Ectodermal cell (in vitro differentiated cells): ENCODE data around the gene RTTN.
"Not testable (repeated sequence)": the region's sequence is repeated elsewhere in the genome, so short reads cannot be mapped to it uniquely, and the experiment has no call there.

ENCODE experiments used
- H3K27ac ChIP-seq: 2 replicates; pipeline ENCODE4 v1.7.0; 2013; ENCODE audit warnings: mild to moderate bottlenecking, low read depth, low read length; ENCODE audit not compliant: insufficient read depth, poor library complexity, severe bottlenecking
- H3K27me3 ChIP-seq: 2 replicates; pipeline ENCODE4 v1.7.0; 2013; ENCODE audit warnings: mild to moderate bottlenecking, low read length; ENCODE audit not compliant: insufficient read depth, control insufficient read depth, poor library complexity, severe bottlenecking
- H3K36me3 ChIP-seq: one replicate; pipeline ENCODE4 v1.7.0; 2013; ENCODE audit warnings: low read length; ENCODE audit not compliant: control insufficient read depth, insufficient read depth
- H3K4me1 ChIP-seq: one replicate; pipeline ENCODE4 v1.7.0; 2013; ENCODE audit warnings: low read length; ENCODE audit not compliant: control insufficient read depth, insufficient read depth
- H3K4me3 ChIP-seq: 2 replicates; pipeline ENCODE4 v1.7.0; 2013; ENCODE audit warnings: low read depth, low read length, control low read depth; ENCODE audit not compliant: insufficient read depth
- H3K9me3 ChIP-seq: 2 replicates; pipeline ENCODE4 v1.7.0; 2013; ENCODE audit warnings: mild to moderate bottlenecking, low read length, moderate library complexity; ENCODE audit not compliant: control insufficient read depth
- WGBS, 2 experiments: methylation state at CpG; one replicate each; pipeline ENCODE4 v1.1.7; 2013; ENCODE audit warnings: missing lambda C conversion rate in 2 of 2; 5-methylcytosine and 5-hydroxymethylcytosine counted together

Gene RTTN

GRCh38 chr18:69975294-69975693 lies 230.2 kb downstream of the RTTN start:
- H3K9me3 ChIP-seq, H3K4me3 ChIP-seq, H3K27ac ChIP-seq, H3K27me3 ChIP-seq, H3K36me3 ChIP-seq, H3K4me1 ChIP-seq: not testable (repeated sequence)
- WGBS, 2 experiments, result 95% methylated on average over 4 of the region's 4 CpGs

DNA sequence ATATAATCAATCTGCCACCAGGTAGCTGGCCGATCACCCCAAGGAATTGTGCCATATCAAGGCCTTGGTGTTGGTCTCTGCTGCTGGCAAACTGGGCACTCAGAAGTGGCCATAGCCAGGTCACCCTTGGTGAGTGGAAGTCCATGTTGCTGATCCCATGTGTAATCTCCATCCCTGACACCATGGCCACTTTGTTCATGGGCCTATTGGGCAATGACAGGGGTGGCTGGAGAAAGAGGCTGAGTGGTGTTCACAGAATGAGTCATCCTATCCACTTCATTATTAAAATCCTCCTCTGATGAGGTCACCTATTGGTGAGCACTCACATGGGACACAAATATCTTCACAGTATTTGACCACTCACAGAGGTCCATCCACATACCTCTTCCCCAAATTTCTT lies 231.1 kb downstream of the RTTN start:
- no peaks in the 10 kb centered on the region for H3K4me1 ChIP-seq
- no peak overlapping the region for H3K4me3 ChIP-seq
- H3K9me3 ChIP-seq, result no peaks in the 10 kb centered on the region
- WGBS, 2 experiments, result 88 to 100% methylated on average over 1 of the region's 1 CpG
- H3K27ac ChIP-seq, result no peak overlapping the region
- H3K36me3 ChIP-seq, result no peaks in the 10 kb centered on the region
- H3K27me3 ChIP-seq, result no peaks in the 10 kb centered on the region

DNA sequence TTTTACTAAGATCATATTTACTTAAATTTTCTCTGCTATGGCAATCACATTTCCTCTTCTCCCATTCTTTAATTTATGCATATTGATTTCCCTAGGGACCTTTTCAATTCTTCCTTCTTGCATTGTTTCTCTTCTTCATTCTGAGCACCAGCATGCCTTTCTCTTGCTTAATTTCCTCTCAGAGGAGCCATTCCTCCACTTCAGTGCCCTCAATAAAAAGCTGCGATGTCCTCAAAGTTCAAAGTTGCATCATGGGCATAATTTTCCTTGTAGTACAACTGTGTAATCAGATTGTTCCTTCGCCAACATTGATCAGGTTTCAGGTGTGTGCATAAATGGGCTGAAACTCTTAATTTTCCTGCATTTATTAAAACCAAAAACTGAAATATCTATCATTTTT lies 236.0 kb downstream of the RTTN start:
- Histone ChIP-seq H3K27ac (no peak overlapping the region), H3K36me3 (no peaks in the 10 kb centered on the region), H3K4me3 (no peak overlapping the region), H3K4me1 (no peaks in the 10 kb centered on the region), H3K9me3 (no peaks in the 10 kb centered on the region), H3K27me3 (no peaks in the 10 kb centered on the region)
- WGBS, 2 experiments, result 96 to 98% methylated on average over 2 of the region's 2 CpGs

GRCh38 chr18:69968039-69968438 lies 237.4 kb downstream of the RTTN start:
- no peaks in the 10 kb centered on the region for H3K36me3 ChIP-seq
- H3K27me3 ChIP-seq, result no peaks in the 10 kb centered on the region
- no peaks in the 10 kb centered on the region for H3K9me3 ChIP-seq
- no peak overlapping the region for H3K4me3 ChIP-seq
- no peaks in the 10 kb centered on the region for H3K4me1 ChIP-seq
- WGBS, 2 experiments, result 83 to 85% methylated on average over 8 of the region's 8 CpGs
- H3K27ac ChIP-seq, result no peak overlapping the region

GRCh38 chr18:69963196-69963595 lies 242.3 kb downstream of the RTTN start:
- H3K36me3 ChIP-seq, result no peaks in the 10 kb centered on the region
- no peaks in the 10 kb centered on the region for H3K4me1 ChIP-seq
- no peak overlapping the region for H3K4me3 ChIP-seq
- H3K9me3 ChIP-seq, result no peaks in the 10 kb centered on the region
- no peak overlapping the region for H3K27ac ChIP-seq
- 93 to 95% methylated on average over 4 of the region's 4 CpGs for WGBS, 2 experiments
- no peaks in the 10 kb centered on the region for H3K27me3 ChIP-seq

DNA sequence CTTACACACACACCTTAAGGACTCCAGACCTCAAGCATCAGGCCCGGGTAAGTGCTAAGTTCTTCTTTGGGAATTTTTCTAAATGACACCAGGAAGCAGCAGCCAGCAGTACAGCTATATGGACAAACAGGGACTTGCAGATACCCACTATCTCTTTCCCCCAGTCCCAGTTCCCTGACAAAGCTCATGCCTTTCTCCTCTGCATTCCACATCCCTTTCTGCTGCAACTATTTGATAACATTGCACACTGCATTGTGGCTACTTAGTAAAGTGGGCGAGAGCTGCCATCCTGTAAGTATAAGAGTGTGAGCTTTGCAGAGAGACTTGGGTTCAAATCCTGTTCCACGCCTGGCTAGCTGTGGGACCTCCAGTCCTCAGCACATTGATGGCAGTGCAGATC lies 243.8 kb downstream of the RTTN start:
- WGBS, 2 experiments, result 92 to 94% methylated on average over 3 of the region's 3 CpGs
- H3K27me3 ChIP-seq, result no peaks in the 10 kb centered on the region
- no peak overlapping the region for H3K4me3 ChIP-seq
- H3K4me1 ChIP-seq, result no peaks in the 10 kb centered on the region
- H3K27ac ChIP-seq, result no peak overlapping the region
- no peaks in the 10 kb centered on the region for H3K9me3 ChIP-seq
- H3K36me3 ChIP-seq, result no peaks in the 10 kb centered on the region

GRCh38 chr18:69958422-69958821 lies 247.1 kb downstream of the RTTN start:
- no peaks in the 10 kb centered on the region for H3K36me3 ChIP-seq
- 90 to 94% methylated on average over 5 of the region's 5 CpGs for WGBS, 2 experiments
- H3K27ac ChIP-seq, result no peak overlapping the region
- no peaks in the 10 kb centered on the region for H3K27me3 ChIP-seq
- H3K9me3 ChIP-seq, result no peaks in the 10 kb centered on the region
- no peaks in the 10 kb centered on the region for H3K4me1 ChIP-seq
- H3K4me3 ChIP-seq, result no peak overlapping the region

GRCh38 chr18:69957747-69958146 lies 247.7 kb downstream of the RTTN start:
- Histone ChIP-seq H3K4me3 (no peak overlapping the region), H3K27ac (no peak overlapping the region), H3K9me3 (no peaks in the 10 kb centered on the region), H3K27me3 (no peaks in the 10 kb centered on the region), H3K4me1 (no peaks in the 10 kb centered on the region), H3K36me3 (no peaks in the 10 kb centered on the region)
- WGBS, 2 experiments, result 90 to 91% methylated on average over 3 of the region's 3 CpGs

DNA sequence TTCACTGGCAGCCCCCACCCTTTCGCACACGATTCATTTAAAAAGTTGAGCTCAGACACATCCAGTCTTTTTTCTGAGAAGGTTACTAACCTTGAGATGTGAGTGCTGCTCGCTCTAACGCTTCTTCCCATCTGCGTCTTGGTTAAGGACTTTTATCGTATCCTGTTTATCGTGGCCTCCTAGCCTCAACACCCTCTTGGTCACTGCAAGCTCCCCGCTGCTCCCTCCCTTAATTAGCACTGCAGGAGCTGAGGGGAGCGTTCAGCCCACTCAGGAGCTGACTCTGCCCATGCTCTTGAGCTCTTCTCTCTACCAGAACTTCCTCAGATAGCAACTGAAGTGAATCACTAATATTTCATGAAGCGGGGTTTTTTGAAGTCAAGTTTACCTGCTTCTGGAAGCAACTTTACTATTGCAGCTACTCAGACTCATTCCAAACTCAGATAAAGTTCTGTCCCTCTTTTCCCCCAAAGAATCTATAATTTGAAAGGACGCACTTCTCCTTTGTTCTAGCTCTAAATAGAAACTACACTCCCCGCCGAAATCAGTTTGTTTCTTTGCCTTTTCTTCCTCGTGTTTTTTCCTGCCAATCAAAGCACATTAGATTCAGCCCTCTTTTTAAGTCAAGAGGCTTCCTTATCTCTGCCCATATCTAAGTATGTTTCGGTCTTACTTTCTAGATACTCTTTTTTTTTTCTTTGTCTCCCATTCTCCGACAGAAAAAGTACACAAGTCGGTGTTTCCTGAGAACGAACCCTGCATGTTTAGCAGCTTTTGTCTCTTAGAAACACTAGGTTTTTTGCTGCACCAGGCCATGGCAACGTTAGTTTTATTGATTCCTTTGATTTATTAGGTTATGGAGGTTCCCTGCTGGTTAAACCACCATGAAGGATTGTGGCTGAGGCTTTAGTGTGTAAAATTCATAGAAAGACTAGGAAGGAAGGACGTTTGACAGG lies 248.5 kb downstream of the RTTN start:
- H3K36me3 ChIP-seq, result no peaks in the 10 kb centered on the region
- 79 to 83% methylated on average over 20 of the region's 20 CpGs for WGBS, 2 experiments
- H3K4me3 ChIP-seq, result no peak overlapping the region
- no peaks in the 10 kb centered on the region for H3K4me1 ChIP-seq
- H3K9me3 ChIP-seq, result no peaks in the 10 kb centered on the region
- no peak overlapping the region for H3K27ac ChIP-seq
- H3K27me3 ChIP-seq, result no peaks in the 10 kb centered on the region

DNA sequence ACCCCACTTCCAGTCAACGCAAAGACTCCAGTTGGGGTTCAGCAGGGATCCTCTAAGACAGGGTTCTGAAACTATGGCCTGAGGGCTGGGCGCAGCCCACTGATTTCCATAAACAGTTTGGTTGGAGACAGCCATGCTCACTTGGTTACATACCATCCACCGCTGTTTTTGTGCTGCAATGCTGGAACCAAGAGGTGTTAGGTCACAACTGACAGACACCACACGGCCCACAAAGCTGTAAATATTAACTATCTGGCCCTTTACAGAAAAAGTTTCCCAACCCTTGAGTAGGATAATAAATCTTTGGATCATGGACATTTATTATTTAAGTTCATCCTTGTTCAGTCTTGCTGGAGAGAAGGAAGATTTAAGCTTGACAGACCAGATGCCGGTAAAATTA lies 249.4 kb downstream of the RTTN start:
- Histone ChIP-seq H3K36me3 (no peaks in the 10 kb centered on the region), H3K27ac (no peak overlapping the region), H3K27me3 (no peaks in the 10 kb centered on the region), H3K9me3 (no peaks in the 10 kb centered on the region), H3K4me1 (no peaks in the 10 kb centered on the region), H3K4me3 (no peak overlapping the region)
- WGBS, 2 experiments, result 90 to 97% methylated on average over 5 of the region's 5 CpGs
